ENCODE measurements around the gene PKP1.
"Not testable (repeated sequence)": the region's sequence is repeated elsewhere in the genome, so short reads cannot be mapped to it uniquely, and the experiment has no call there.

PKP1 gene

GRCh38 chr1:201282931-201283829, at the start of gene PKP1:
Gene PKP1, plus strand, starts transcription at chr1:201283506. Its CDS starts 197 bp downstream, at chr1:201283703.
- peak in 1 of 2 donors; percentile 49 for DNase-seq

GRCh38 chr1:201239646-201240045, 43.7 kb upstream of the PKP1 start:
- not testable (repeated sequence) for DNase-seq

GRCh38 chr1:201240171-201240570, 43.1 kb upstream of the PKP1 start:
- no peak for DNase-seq

GRCh38 chr1:201241736-201242135, 41.6 kb upstream of the PKP1 start:
- no peak for DNase-seq

GRCh38 chr1:201245082-201245481, 38.2 kb upstream of the PKP1 start:
- no peak for DNase-seq

- no peak for DNase-seq
Observed at GRCh38 chr1:201248721-201249559, 34.4 kb upstream of the PKP1 start.

GRCh38 chr1:201250326-201251011, 32.8 kb upstream of the PKP1 start:
- no peak for DNase-seq

GRCh38 chr1:201251411-201251810, 31.9 kb upstream of the PKP1 start:
- no peak for DNase-seq

- no peak for DNase-seq
Observed at GRCh38 chr1:201251851-201252430, 31.4 kb upstream of the PKP1 start.

GRCh38 chr1:201252944-201253371, 30.3 kb upstream of the PKP1 start:
- no peak for DNase-seq

GRCh38 chr1:201253411-201253810, 29.9 kb upstream of the PKP1 start:
- no peak for DNase-seq

GRCh38 chr1:201253906-201254624, 29.2 kb upstream of the PKP1 start:
- no peak for DNase-seq

- peak; percentile 75 to 82 for DNase-seq
Observed at GRCh38 chr1:201254625-201255478, 28.5 kb upstream of the PKP1 start.

GRCh38 chr1:201255479-201256362, 27.6 kb upstream of the PKP1 start:
- no peak for DNase-seq

GRCh38 chr1:201258132-201258531, 25.2 kb upstream of the PKP1 start:
- DNase-seq = not testable (repeated sequence)

GRCh38 chr1:201258763-201259230, 24.5 kb upstream of the PKP1 start:
- DNase-seq = no peak

GRCh38 chr1:201259476-201260235, 23.6 kb upstream of the PKP1 start:
- DNase-seq = no peak

- DNase-seq = no peak
Observed at GRCh38 chr1:201260236-201260590, 23.1 kb upstream of the PKP1 start.
